HG03469 (cell line): Measurements from ENCODE around the gene PITPNM1.
A peak's percentile ranks its signal among the peaks of the same experiment; 100 is the strongest.
"Not testable (repeated sequence)": the region's sequence is repeated elsewhere in the genome, so short reads cannot be mapped to it uniquely, and the experiment has no call there.

Experiments used
- ATAC-seq: cut with Tn5 transposase; IDR thresholded peaks from one replicate; pipeline ENCODE4 v1.9.1; 2021; ENCODE audit warnings: mild to moderate bottlenecking, moderate library complexity, moderate number of reproducible peaks; ENCODE audit not compliant: unreplicated experiment

Gene PITPNM1

GRCh38 chr11:67468456-67468758 lies 36.8 kb downstream of the PITPNM1 start:
- ATAC-seq: no peak

DNA sequence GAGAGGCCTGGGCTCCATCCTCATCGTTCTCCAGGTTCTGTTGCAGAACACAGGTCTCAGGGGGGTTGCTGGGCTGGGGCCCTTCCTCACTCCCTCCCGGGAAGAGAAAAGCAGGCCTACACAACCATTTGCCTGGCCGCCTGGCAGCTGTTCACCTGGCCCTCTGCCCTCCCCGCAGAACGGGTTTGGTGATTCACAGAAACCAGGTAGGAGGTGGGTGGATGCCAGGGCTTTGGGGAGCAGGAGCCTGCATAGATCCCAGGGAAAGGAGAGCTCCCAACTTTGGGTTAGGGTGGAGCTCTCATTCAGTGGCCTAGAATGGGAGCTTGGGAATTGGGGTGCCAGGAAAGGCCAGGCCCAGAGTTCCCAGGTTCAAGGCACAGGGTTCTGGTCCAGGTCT lies 37.1 kb downstream of the PITPNM1 start:
- ATAC-seq: no peak

- ATAC-seq: no peak
These were observed 38.0 kb downstream of the PITPNM1 start for GRCh38 chr11:67466962-67467771.

- no peak for ATAC-seq
These were observed 38.8 kb downstream of the PITPNM1 start for GRCh38 chr11:67466367-67466766.

GRCh38 chr11:67465530-67465929 lies 39.6 kb downstream of the PITPNM1 start:
- not testable (repeated sequence) for ATAC-seq

GRCh38 chr11:67465189-67465510 lies 40.0 kb downstream of the PITPNM1 start:
- ATAC-seq: no peak

DNA sequence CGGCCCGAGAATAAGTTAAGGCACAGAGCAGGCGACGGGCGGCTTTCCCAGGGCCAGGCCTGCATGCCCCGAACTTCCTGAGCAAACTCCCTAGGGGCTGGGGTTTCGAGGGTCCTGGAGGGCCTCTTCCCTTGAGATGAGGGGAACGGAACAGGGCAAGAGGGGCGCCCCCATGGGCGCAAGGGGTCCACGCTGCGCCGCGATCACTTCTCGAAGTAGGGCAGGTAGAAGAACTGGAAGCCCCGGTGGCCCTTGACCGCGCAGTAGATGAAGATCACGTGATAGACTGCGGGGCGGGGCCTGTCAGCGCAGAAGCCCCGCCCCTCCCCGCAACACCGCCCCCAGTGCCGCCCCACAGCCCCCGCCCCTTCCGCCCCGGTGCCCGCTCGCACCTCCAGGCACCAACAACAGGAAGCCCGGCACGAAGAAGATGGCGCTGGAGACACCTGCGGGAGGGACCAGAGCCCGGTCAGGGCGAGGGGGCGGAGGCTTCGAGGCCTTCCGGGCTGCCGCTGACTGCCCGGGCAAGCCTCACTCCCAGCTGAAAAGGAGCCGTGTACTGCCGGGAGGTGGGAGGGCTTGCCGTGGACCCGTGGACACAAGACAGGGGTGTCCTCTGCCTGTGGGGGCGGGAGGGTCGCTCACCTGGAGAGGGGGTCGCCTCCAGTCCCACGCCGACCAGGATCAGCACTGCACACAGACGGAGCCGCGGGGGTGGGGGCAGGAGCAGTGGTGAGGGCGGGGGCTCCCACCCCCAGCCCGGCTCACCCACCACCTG lies 40.6 kb downstream of the PITPNM1 start:
- peak; percentile 31 for ATAC-seq

DNA sequence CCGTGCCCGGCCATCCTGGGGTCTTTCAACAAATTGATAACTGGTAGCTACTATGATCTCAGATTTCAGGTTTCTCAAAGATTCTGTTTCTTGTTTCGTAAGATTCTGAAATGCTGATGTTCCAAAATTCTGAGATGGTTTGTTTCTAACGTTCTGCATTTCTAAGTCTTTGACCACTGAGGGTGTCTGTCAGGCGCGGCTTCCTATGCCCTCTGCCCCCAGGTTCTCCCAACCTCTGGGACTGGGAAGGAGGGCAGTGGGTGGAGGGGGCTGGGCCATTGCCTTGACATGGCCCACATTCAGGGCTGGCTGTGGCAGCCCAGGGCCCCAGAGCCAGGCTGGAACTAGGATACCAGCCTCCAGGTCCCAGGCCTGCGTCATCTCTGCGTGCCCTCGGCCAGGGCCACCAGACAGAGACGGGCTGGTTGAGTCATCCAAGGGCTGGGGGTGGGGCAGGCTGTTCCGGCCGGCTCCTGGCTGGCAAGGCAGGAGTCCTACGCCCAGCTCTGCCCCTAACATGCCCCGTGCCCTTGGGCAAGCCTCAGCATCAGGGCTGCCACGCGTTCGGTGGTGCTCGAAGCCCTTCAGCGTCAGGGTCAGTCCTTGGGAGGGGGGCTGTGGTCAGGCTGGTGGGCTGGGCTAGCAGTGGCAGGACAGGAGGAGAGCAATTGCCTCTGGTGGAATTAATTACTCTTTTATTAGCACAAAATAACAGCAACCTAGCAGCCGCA lies 41.3 kb downstream of the PITPNM1 start:
- ATAC-seq: no peak

- no peak for ATAC-seq
These were observed 42.0 kb downstream of the PITPNM1 start for GRCh38 chr11:67463186-67463585.

DNA sequence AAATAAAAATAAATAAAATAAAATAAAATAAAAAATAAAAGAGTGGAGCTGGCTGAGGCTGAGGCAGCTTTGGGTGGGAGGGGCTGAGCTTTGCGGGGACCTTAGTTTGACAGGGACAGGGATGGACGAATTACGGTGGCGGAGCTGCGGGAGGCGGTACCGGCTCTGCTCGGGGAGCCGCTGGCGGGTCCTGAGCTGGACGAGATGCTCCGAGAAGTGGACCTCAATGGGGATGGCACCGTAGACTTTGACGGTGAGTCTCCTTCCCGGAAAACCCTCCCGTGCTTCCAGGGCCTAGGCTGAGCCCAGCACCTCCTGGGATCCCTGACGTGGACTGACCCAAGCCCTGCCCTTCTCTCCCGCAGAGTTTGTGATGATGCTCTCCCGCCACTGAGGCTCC lies 46.9 kb downstream of the PITPNM1 start:
- ATAC-seq: no peak

DNA sequence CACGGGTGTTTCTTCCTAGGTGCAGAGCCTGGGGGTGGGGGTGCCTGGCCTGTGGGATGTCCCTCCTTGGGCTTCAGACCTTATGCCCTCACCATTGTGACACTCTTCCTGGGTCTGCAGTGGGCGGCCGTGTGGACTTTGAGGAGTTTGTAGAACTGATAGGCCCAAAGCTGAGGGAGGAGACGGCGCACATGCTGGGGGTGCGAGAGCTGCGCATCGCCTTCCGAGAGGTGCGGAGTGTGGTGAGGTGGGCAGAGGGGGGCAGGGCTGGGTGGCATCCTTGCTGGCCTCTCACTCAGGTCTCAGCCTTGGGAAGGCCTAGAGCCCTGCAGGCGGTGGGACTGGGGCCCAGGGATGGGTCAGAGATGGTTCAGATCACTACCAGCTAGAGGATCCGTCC lies 47.7 kb downstream of the PITPNM1 start:
- no peak for ATAC-seq

- ATAC-seq: no peak
These were observed 49.0 kb downstream of the PITPNM1 start for GRCh38 chr11:67456068-67456705.

GRCh38 chr11:67455054-67455453 lies 50.1 kb downstream of the PITPNM1 start, which contains the start of gene CABP4:
CABP4 (plus strand) TSS chr11:67455354; CDS start chr11:67455424, 70 bp downstream.
- no peak for ATAC-seq

- no peak for ATAC-seq
These were observed 51.1 kb downstream of the PITPNM1 start for GRCh38 chr11:67453816-67454732.

GRCh38 chr11:67452141-67452952 lies 52.8 kb downstream of the PITPNM1 start, which contains the start of gene GPR152:
GPR152 (minus strand) TSS chr11:67452729; CDS start chr11:67452724, 5 bp downstream.
- ATAC-seq: no peak

GRCh38 chr11:67451658-67451976 lies 53.5 kb downstream of the PITPNM1 start:
- ATAC-seq: no peak

- no peak for ATAC-seq
These were observed 54.1 kb downstream of the PITPNM1 start for GRCh38 chr11:67450796-67451657.

DNA sequence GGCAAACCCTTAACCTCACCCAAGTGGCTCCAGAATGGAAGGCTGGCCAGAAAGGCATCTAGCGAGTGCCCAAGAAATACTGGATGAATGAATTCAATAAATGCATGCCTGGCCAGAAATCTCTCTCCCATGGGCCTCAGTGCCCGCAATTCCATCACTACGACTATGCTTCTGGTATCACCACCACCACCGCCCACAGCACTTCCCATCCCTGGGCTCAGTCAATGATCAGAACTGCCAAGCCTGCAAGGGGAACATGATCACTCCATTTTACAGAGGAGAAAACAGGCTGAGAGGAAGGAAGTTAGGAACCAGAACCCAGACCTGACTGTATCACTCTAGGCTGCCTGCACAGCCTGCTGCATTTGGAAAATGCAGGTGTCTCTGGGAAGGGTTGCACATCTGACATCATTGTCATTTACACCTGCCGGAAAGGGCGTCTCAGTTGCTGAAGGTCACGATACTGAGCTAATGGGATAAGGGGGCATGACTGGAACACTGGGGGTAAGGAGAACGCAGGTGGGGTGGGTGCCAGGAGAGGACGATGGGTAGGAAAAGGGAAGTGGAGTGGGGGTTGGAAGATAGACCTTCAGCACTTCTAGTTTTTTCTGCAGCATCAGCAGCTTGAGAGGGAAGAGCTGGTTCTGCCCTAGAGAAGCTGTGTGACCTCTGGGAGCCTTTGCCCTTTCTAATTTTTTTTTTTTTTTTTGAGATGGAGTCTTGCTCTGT lies 55.9 kb downstream of the PITPNM1 start:
- no peak for ATAC-seq
